Cardiac muscle cell (in vitro differentiated cells and primary cell): ENCODE data around the gene CD70. TPM values are rescaled to one million over a fixed set of nuclear protein-coding genes. Genes with fewer than 3 reads are reported as not detected.
A peak's percentile ranks its signal among the peaks of the same experiment; 100 is the strongest.
"Not testable (repeated sequence)": the region's sequence is repeated elsewhere in the genome, so short reads cannot be mapped to it uniquely, and the experiment has no call there.

Experiments
- DNase-seq, 2 donors: peaks; one replicate each; pipeline versions ENCODE4 v3.0.0 to v3.0.0-alpha.2; 2010 to 2017; ENCODE audit warnings: low read depth in 1 of 2, low spot score in 1 of 2
- H3K27ac ChIP-seq: fragments of 200-600 bp; sonication (generic); 2 replicates; pipeline ENCODE4 v1.5.1; 2016
- H3K27me3 ChIP-seq: fragments of 200-600 bp; sonication (generic); 2 replicates; pipeline ENCODE4 v1.6.0; 2016; ENCODE audit warnings: control low read depth
- H3K36me3 ChIP-seq: fragments of 200-600 bp; sonication (generic); 2 replicates; pipeline ENCODE4 v1.5.1; 2016; ENCODE audit warnings: control low read depth
- H3K4me1 ChIP-seq: fragments of 200-600 bp; sonication (generic); 2 replicates; pipeline ENCODE4 v1.8.1; 2017; ENCODE audit warnings: low read depth, mild to moderate bottlenecking, mixed run types
- H3K4me3 ChIP-seq: fragments of 200-600 bp; sonication (generic); 2 replicates; pipeline ENCODE4 v1.5.1; 2016; ENCODE audit warnings: mild to moderate bottlenecking
- H3K9me3 ChIP-seq: fragments of 200-600 bp; sonication (generic); 2 replicates; pipeline ENCODE4 v1.5.1; 2017; ENCODE audit warnings: low read depth, mild to moderate bottlenecking, control low read depth
- CTCF ChIP-seq: IDR thresholded peaks from 2 replicates; pipeline ENCODE4 v1.5.1; 2012; ENCODE audit warnings: low read depth, mild to moderate bottlenecking, low read length
- polyA plus RNA-seq: library from polyadenylated mRNA; unstranded; fragments of >200 nt; fragmentation: Nextera tagmentation; extraction: Ambion mirVana; gene quantifications from 2 replicates; pipeline ENCODE4 v1.2.1, GENCODE V29; 2016
- total RNA-seq: library from RNA; depleted of rRNA; stranded (reverse); fragments of >200 nt; gene quantifications from 2 replicates; pipeline ENCODE4 v1.2.3, GENCODE V29; 2016

CD70 gene
- total and polyA plus RNA-seq, 2 experiments from 2014 or later = not detected

GRCh38 chr19:6586056-6586455 is 4.9 kb downstream of the CD70 start:
- Histone ChIP-seq H3K9me3 (no peaks in the 10 kb centered on the region), H3K27me3 (peaks cover 60% of the 10 kb centered on the region), H3K4me3 (no peak overlapping the region), H3K36me3 (no peaks in the 10 kb centered on the region), H3K4me1 (peaks cover 6% of the 10 kb centered on the region), H3K27ac (no peak overlapping the region)
- no peak for TF ChIP-seq CTCF
- no peak for DNase-seq

- not testable (repeated sequence) for H3K4me3 ChIP-seq, H3K27ac ChIP-seq, DNase-seq, H3K9me3 ChIP-seq, H3K36me3 ChIP-seq, H3K4me1 ChIP-seq
- peaks cover 27% of the 10 kb centered on the region for H3K27me3 ChIP-seq
Measured at GRCh38 chr19:6582515-6583484, 8.2 kb downstream of the CD70 start.

- H3K27ac ChIP-seq = no peak overlapping the region
- H3K27me3 ChIP-seq = peaks cover 2% of the 10 kb centered on the region
- H3K4me1 ChIP-seq = no peaks in the 10 kb centered on the region
- H3K36me3 ChIP-seq = no peaks in the 10 kb centered on the region
- H3K9me3 ChIP-seq = no peaks in the 10 kb centered on the region
- no peak for TF ChIP-seq CTCF
- H3K4me3 ChIP-seq = no peak overlapping the region
- peak in 1 of 2 donors; percentile 27 for DNase-seq
Measured at GRCh38 chr19:6580313-6580712, 10.6 kb downstream of the CD70 start.

GRCh38 chr19:6579450-6580178 is 11.3 kb downstream of the CD70 start:
- Histone ChIP-seq H3K4me3 (no peak overlapping the region), H3K36me3 (no peaks in the 10 kb centered on the region), H3K27ac (no peak overlapping the region), H3K9me3 (no peaks in the 10 kb centered on the region), H3K4me1 (no peaks in the 10 kb centered on the region), H3K27me3 (no peaks in the 10 kb centered on the region)
- TF ChIP-seq CTCF = no peak
- no peak for DNase-seq

GRCh38 chr19:6577476-6578125 is 13.3 kb downstream of the CD70 start:
- no peak overlapping the region for H3K4me3 ChIP-seq
- no peaks in the 10 kb centered on the region for H3K4me1 ChIP-seq
- DNase-seq = no peak
- H3K27me3 ChIP-seq = no peaks in the 10 kb centered on the region
- no peaks in the 10 kb centered on the region for H3K9me3 ChIP-seq
- H3K27ac ChIP-seq = no peak overlapping the region
- H3K36me3 ChIP-seq = no peaks in the 10 kb centered on the region
- TF ChIP-seq CTCF = no peak
